ENCODE results near the gene RAB4A. TPM values are rescaled to one million over a fixed set of nuclear protein-coding genes. Genes with fewer than 3 reads are reported as not detected.

RAB4A gene
- total and polyA plus RNA-seq, 4 donors, result 20.2 to 54.4 (median 26.5) TPM

DNA sequence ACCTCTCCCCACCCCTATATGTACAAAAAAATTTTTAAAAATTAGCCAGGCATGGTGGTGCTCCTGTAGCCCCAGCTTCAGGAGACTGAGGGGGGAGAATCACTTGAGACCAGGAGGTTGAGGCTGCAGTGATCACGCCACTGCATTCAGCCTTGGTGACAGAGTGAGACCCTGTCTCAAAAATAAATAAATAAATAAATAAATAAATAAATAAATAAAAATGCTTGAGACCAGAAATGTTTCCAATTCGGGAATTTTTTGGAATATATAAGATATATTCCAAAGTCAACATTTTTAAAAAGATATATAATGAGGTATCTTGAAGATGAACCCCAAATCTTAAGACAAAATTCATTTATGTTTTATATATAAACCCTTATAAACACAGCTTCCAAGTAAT, 42.4 kb upstream of the RAB4A start:
- no peak for DNase-seq
- Histone ChIP-seq H3K9ac (ENCODE audit: insufficient read depth in 1 of 2, low read length in 2 of 2) (no peak overlapping the region), H3K36me3 (ENCODE audit: control insufficient read depth in 4 of 4, insufficient read depth in 4 of 4, low read length in 4 of 4) (no peaks in the 10 kb centered on the region), H3K4me3 (no peak overlapping the region), H3K27ac (ENCODE audit: low read depth in 1 of 2, low read length in 1 of 2) (no peak overlapping the region), H3K4me1 (ENCODE audit: control insufficient read depth in 5 of 5, insufficient read depth in 5 of 5, low read length in 5 of 5) (peaks cover 2 to 27% (median 10%) of the 10 kb centered on the region in 5 donors), H3K9me3 (ENCODE audit: control insufficient read depth in 4 of 4, insufficient read depth in 3 of 4, low read length in 3 of 4) (no peaks in the 10 kb centered on the region), H3K27me3 (ENCODE audit: control insufficient read depth in 3 of 3, insufficient read depth in 3 of 3, low read length in 2 of 3) (no peaks in the 10 kb centered on the region)
- 87 to 95% methylated on average over 2 of the region's 2 CpGs for WGBS, 2 donors
- TF ChIP-seq CTCF (IDR thresholded peaks at IDR 0.05; ENCODE audit: control extremely low read depth, extremely low read depth), result no peak
- ATAC-seq (ENCODE audit: insufficient read depth, low FRiP score), result no peak

- TF ChIP-seq CTCF (IDR thresholded peaks at IDR 0.05; ENCODE audit: control extremely low read depth, extremely low read depth), result no peak
- peaks cover 2 to 27% (median 10%) of the 10 kb centered on the region in 5 donors for H3K4me1 ChIP-seq (ENCODE audit: control insufficient read depth in 5 of 5, insufficient read depth in 5 of 5, low read length in 5 of 5)
- no peak overlapping the region for H3K4me3 ChIP-seq
- H3K36me3 ChIP-seq (ENCODE audit: control insufficient read depth in 4 of 4, insufficient read depth in 4 of 4, low read length in 4 of 4), result no peaks in the 10 kb centered on the region
- H3K9me3 ChIP-seq (ENCODE audit: control insufficient read depth in 4 of 4, insufficient read depth in 3 of 4, low read length in 3 of 4), result no peaks in the 10 kb centered on the region
- peak in 2 of 3 donors; percentile 45 to 49 for DNase-seq
- no peaks in the 10 kb centered on the region for H3K27me3 ChIP-seq (ENCODE audit: control insufficient read depth in 3 of 3, insufficient read depth in 3 of 3, low read length in 2 of 3)
- peak; percentile 27 for ATAC-seq (ENCODE audit: insufficient read depth, low FRiP score)
- peak overlapping the region in 1 of 2 donors; percentile 30 for H3K9ac ChIP-seq (ENCODE audit: insufficient read depth in 1 of 2, low read length in 2 of 2)
- peak overlapping the region in 1 of 2 donors; percentile 43 for H3K27ac ChIP-seq (ENCODE audit: low read depth in 1 of 2, low read length in 1 of 2)
- 13 to 22% methylated on average over 7 of the region's 7 CpGs for WGBS, 2 donors
These were observed 41.7 kb upstream of the RAB4A start for GRCh38 chr1:229229137-229229720.

- peaks cover 2 to 27% (median 10%) of the 10 kb centered on the region in 5 donors for H3K4me1 ChIP-seq (ENCODE audit: control insufficient read depth in 5 of 5, insufficient read depth in 5 of 5, low read length in 5 of 5)
- ATAC-seq (ENCODE audit: insufficient read depth, low FRiP score), result peak; percentile 42
- no peak for TF ChIP-seq CTCF (IDR thresholded peaks at IDR 0.05; ENCODE audit: control extremely low read depth, extremely low read depth)
- peak; percentile 84 to 95 (median 92) for DNase-seq
- 14 to 22% methylated on average over 4 of the region's 4 CpGs for WGBS, 2 donors
- H3K36me3 ChIP-seq (ENCODE audit: control insufficient read depth in 4 of 4, insufficient read depth in 4 of 4, low read length in 4 of 4), result no peaks in the 10 kb centered on the region
- H3K27ac ChIP-seq (ENCODE audit: low read depth in 1 of 2, low read length in 1 of 2), result peak overlapping the region; percentile 51 to 61
- H3K9me3 ChIP-seq (ENCODE audit: control insufficient read depth in 4 of 4, insufficient read depth in 3 of 4, low read length in 3 of 4), result no peaks in the 10 kb centered on the region
- no peak overlapping the region for H3K4me3 ChIP-seq
- H3K9ac ChIP-seq (ENCODE audit: insufficient read depth in 1 of 2, low read length in 2 of 2), result no peak overlapping the region
- no peaks in the 10 kb centered on the region for H3K27me3 ChIP-seq (ENCODE audit: control insufficient read depth in 3 of 3, insufficient read depth in 3 of 3, low read length in 2 of 3)
These were observed 41.2 kb upstream of the RAB4A start for GRCh38 chr1:229229721-229230139.

All from lung (tissue), 12 donors.